Iris pigment epithelial cell (primary cell): ENCODE results near the gene GALNT2.

Experiments
- DNase-seq: peaks from one replicate; pipeline ENCODE4 v3.0.0-alpha.2; 2011; ENCODE audit warnings: low read depth

Gene GALNT2

GRCh38 chr1:230071316-230071715 lies 4.3 kb downstream of the GALNT2 start:
- no peak for DNase-seq

GRCh38 chr1:230072296-230072695 lies 5.3 kb downstream of the GALNT2 start:
- DNase-seq, result no peak

GRCh38 chr1:230072866-230073265 lies 5.8 kb downstream of the GALNT2 start:
- no peak for DNase-seq

- peak; percentile 85 for DNase-seq
Measured at GRCh38 chr1:230073371-230074035, 6.5 kb downstream of the GALNT2 start.

GRCh38 chr1:230074270-230074669 lies 7.2 kb downstream of the GALNT2 start:
- no peak for DNase-seq

GRCh38 chr1:230074762-230075161 lies 7.7 kb downstream of the GALNT2 start:
- DNase-seq, result no peak

GRCh38 chr1:230076121-230076520 lies 9.1 kb downstream of the GALNT2 start:
- DNase-seq, result no peak

GRCh38 chr1:230077011-230077410 lies 10.0 kb downstream of the GALNT2 start:
- DNase-seq, result no peak

GRCh38 chr1:230077436-230078213 lies 10.6 kb downstream of the GALNT2 start:
- DNase-seq, result peak; percentile 29

GRCh38 chr1:230079199-230080024 lies 12.4 kb downstream of the GALNT2 start:
- no peak for DNase-seq

- DNase-seq, result no peak
Measured at GRCh38 chr1:230080822-230081221, 13.8 kb downstream of the GALNT2 start.

GRCh38 chr1:230081751-230082150 lies 14.7 kb downstream of the GALNT2 start:
- DNase-seq, result no peak

GRCh38 chr1:230082211-230082610 lies 15.2 kb downstream of the GALNT2 start:
- no peak for DNase-seq

- no peak for DNase-seq
Measured at GRCh38 chr1:230083053-230083452, 16.0 kb downstream of the GALNT2 start.

- DNase-seq, result no peak
Measured at GRCh38 chr1:230083746-230084407, 16.8 kb downstream of the GALNT2 start.

GRCh38 chr1:230084408-230085177 lies 17.6 kb downstream of the GALNT2 start:
- peak; percentile 100 for DNase-seq

GRCh38 chr1:230085178-230085515 lies 18.1 kb downstream of the GALNT2 start:
- DNase-seq, result no peak

GRCh38 chr1:230086151-230086550 lies 19.1 kb downstream of the GALNT2 start:
- DNase-seq, result no peak

GRCh38 chr1:230087028-230087716 lies 20.1 kb downstream of the GALNT2 start:
- DNase-seq, result no peak

GRCh38 chr1:230087717-230088105 lies 20.7 kb downstream of the GALNT2 start:
- DNase-seq, result no peak

GRCh38 chr1:230090194-230090711 lies 23.2 kb downstream of the GALNT2 start:
- DNase-seq, result peak; percentile 93
